Right lung (tissue), 5 donors: ENCODE data around the gene ACVR2A. TPM values are rescaled to one million over a fixed set of nuclear protein-coding genes. Genes with fewer than 3 reads are reported as not detected.
A peak's percentile ranks its signal among the peaks of the same experiment; 100 is the strongest.

ENCODE experiments used
- DNase-seq, 2 donors: peaks; one replicate each; pipeline ENCODE4 v3.0.0-alpha.2; 2013
- polyA plus RNA-seq, 5 donors: library from polyadenylated mRNA; unstranded; fragments of 120-200 nt; gene quantifications; one replicate each; pipeline versions ENCODE4 v1.2.1 to v1.2.3, GENCODE V29; 2013; ENCODE audit warnings: inconsistent platforms in 1 of 5, low replicate concordance in 1 of 5; ENCODE audit not compliant: insufficient read length in 5 of 5, insufficient read depth in 1 of 5

The ACVR2A gene
- polyA plus RNA-seq, 5 donors: 20.7 to 33.2 (median 30.4) TPM

GRCh38 chr2:147916723-147917122 lies 71.9 kb downstream of the ACVR2A start:
- DNase-seq: no peak

DNA sequence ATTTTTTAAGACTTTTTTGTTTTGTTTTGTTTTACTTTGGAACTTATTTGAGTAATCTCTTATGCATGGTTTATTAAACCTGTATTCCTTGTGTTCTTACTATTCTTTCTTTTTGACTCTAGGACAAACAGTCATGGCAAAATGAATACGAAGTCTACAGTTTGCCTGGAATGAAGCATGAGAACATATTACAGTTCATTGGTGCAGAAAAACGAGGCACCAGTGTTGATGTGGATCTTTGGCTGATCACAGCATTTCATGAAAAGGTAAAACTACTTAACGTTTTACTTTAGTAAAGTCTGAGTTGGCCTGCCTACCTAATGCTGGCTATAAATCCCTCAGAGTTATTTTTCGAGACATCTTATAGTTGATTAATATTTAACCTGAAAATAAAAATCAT lies 72.3 kb downstream of the ACVR2A start:
- DNase-seq: no peak

DNA sequence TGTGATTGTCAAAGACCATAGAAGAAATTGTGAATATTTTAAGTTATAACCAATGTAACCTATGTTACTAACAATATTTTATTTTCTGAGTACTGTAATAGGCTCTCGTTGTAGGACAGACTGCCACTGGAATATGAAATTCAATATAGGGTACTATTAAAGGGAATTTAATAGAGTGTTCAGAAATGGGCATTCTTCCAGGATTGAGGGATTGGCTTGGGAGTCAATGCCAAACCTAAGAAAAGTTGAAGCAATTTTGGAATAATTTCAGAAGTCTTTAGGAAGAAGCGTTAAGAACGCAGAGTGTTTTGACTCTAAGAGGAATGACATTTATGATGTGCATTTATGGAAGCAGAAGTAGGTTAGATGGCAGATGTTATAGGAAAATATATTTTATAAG lies 79.0 kb downstream of the ACVR2A start:
- DNase-seq: peak in 1 of 2 donors; percentile 32

- no peak for DNase-seq
Measured at GRCh38 chr2:147924647-147925046, 79.8 kb downstream of the ACVR2A start.

GRCh38 chr2:147925886-147926285 lies 81.1 kb downstream of the ACVR2A start:
- peak in 1 of 2 donors; percentile 10 for DNase-seq

- no peak for DNase-seq
Measured at GRCh38 chr2:147927053-147927588, 82.3 kb downstream of the ACVR2A start.

DNA sequence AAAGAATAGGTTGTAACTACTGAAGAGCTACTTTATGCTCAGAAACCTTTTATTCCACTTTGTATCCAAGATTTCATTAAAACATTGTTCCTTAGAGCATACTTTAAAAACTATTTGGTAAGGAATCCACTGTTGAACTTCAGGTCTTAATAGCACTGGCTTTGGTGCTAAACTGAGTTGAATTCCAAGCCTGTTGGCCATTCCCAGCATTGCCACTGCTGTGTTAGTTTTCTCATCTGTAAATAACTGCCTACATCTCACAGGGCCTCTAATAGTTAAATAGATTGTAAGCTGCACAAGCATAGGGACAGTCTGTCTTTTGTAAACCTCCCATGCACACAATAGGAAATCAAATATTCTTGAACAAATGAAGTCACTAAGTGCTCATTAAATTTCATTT lies 89.1 kb downstream of the ACVR2A start:
- no peak for DNase-seq

DNA sequence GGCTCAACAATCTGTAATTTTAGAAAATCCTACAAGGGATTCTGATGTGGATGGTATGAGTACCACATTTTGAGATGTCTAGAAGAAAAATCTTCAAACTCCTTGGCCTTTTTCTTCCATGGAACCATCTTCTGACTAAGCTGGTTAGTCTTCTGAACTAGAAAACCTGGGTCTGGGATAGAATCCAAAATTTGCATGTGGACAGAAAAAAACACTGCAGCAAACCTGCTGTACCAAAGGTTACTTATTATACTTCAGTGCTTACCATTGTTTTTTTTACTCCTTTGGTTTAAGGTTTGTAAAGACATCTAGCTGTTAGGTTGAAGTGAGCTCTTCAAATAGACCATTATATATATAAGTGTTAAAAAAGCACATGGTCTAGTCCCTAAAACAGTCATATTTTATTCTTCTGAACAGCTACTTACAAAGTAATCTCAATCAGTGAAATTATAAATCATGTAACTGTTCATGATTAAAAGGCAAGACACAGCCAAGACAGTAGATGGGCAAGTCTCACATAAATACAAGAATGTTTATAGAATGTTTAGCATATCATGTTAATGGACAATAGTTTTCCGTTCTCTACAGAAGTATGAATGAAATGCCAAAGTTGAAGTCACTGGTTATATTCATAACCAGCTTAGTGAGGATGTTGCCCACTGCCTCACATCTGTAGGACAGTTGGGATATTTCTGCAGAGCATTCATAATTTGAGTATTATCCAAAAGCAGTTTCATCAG lies 90.2 kb downstream of the ACVR2A start:
- DNase-seq: no peak

DNA sequence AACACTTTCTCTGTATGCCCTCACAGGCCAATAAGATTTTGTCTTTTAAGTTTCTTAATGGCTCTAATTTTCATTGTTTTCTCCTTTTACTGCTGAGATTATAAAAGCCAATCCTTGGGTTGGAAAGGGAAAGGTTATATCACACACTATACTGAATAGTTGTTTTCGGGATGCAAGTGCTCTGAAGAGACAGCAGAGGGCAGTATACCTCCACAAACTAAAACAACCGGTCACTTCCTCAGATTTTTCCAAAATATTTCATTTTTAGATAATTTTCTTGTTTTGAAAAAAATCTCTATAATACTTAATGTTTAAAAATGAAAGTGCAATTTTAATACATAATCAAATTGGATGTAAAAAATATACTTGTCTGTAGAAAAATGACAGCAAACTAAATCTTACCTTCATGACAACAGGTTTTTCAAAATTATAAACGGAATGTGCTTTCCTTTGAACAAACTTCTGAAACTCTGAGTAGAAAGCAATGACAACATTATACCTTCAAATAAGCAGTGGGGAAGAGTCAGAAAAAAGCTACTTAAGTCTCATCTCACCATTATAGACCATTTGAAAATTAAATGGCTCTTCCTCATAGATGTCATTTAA lies 93.0 kb downstream of the ACVR2A start:
- DNase-seq: peak in 1 of 2 donors; percentile 10

DNA sequence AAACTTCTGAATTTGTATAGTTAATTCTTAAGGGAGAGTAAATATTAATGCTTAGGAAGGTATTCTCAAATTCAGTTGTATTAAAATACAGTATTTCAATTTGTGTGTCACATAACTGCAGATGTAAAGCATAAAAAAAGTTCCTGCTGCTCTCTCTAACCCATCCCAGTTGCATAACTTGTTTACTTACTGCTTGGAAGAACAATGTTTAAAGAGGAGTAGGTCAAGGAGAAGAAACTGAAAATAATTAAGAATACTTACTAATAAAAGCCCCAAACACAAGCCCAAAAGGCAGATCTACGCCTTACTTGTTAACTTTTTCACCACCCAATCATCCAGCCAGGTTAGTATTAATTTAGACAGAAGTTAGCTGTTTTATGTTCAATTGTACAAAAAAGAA lies 94.5 kb downstream of the ACVR2A start:
- DNase-seq: no peak

GRCh38 chr2:147945660-147946059 lies 100.8 kb downstream of the ACVR2A start:
- DNase-seq: no peak

DNA sequence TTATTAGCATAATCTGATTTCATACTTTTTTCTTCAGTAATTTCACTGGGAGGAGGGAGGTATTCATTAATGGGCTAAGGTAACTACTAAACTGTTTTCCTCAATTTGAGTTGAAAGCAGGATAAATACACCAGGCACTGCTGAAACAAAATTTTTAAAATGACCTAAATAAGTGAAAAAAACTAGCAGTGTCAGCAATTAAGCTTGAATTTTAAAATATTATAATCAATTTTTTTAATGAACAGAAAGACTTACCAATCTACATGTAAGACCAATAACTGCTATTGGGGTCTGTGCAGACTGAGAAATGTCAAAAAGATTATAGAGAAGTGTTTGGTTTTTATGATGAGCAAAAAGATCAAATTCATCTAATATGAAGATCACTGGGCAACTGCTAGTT lies 107.3 kb downstream of the ACVR2A start:
- DNase-seq: no peak

- no peak for DNase-seq
Measured at GRCh38 chr2:147968571-147968970, 123.7 kb downstream of the ACVR2A start.

GRCh38 chr2:147976102-147976501 lies 131.3 kb downstream of the ACVR2A start:
- no peak for DNase-seq

DNA sequence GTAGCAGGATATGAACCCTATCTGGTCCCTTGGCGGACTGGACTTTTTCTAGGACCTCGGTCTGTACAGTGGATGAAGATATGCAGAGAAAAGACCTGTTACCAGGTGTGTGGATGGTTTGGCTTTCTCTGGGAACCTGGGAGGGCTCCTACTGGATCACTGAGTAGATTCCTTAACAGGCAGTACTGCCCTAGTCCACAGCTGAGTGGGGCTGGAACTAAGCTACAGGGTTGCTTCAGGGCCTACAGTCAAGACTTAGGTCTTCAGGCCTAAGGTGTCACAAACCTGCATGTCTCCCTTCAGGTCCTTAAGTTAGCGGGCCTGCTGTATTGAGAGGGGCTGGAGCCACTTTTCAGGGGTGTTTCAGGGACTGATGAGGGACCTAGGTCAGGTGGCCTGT lies 132.8 kb downstream of the ACVR2A start:
- no peak for DNase-seq

Other genes starting within 250 kb of the ACVR2A start
- 10 to 100 TPM; 56.9 to 88.1 (median 73.8) TPM for gene ORC4, start 175.7 kb downstream of the ACVR2A start, polyA plus RNA-seq
- gene MBD5, start 176.1 kb downstream of the ACVR2A start, polyA plus RNA-seq: 10 to 100 TPM; 30.5 to 55.6 (median 52.5) TPM